Retinal pigment epithelial cell (primary cell): ENCODE measurements around the gene RASSF6.
"Not testable (repeated sequence)": the region's sequence is repeated elsewhere in the genome, so short reads cannot be mapped to it uniquely, and the experiment has no call there.

Source experiments
- DNase-seq: peaks from one replicate; pipeline ENCODE4 v3.0.0-alpha.2; 2010; ENCODE audit warnings: low read depth
- H3K4me3 ChIP-seq: 2 replicates; pipeline ENCODE4 v1.5.1; 2011; ENCODE audit warnings: mild to moderate bottlenecking, low read length, control low read depth, moderate library complexity
- CTCF ChIP-seq: conservative IDR thresholded peaks from 2 replicates; pipeline ENCODE4 v1.5.1; 2011; ENCODE audit warnings: low read depth, low read length, control low read depth, inconsistent platforms

RASSF6 gene

GRCh38 chr4:73600954-73601353, 19.3 kb downstream of the RASSF6 start:
- no peak for TF ChIP-seq CTCF
- no peak overlapping the region for H3K4me3 ChIP-seq
- DNase-seq, result no peak

GRCh38 chr4:73599182-73599581, 21.1 kb downstream of the RASSF6 start:
- DNase-seq, result no peak

DNA sequence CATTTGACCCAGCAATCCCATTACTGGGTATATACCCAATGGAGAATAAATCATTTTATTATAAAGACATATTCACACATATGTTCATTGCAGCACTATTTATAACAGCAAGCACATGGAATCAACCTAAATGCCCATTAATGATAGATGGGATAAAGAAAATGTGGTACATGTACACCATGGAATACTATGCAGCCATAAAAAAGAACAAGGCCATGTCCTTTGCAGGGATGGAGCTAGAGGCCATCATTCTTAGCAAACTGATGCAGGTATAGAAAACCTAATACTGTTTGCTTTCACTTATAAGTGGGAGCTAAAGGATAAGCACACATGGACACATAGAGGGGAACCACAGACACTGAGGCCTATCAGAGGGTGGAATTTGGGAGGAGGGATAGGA, 22.6 kb downstream of the RASSF6 start:
- no peak for TF ChIP-seq CTCF
- DNase-seq, result no peak
- no peak overlapping the region for H3K4me3 ChIP-seq

More at GRCh38 chr4:73599182-73599581, 21.1 kb downstream of the RASSF6 start:
- H3K4me3 ChIP-seq, result no peak overlapping the region
- no peak for TF ChIP-seq CTCF

DNA sequence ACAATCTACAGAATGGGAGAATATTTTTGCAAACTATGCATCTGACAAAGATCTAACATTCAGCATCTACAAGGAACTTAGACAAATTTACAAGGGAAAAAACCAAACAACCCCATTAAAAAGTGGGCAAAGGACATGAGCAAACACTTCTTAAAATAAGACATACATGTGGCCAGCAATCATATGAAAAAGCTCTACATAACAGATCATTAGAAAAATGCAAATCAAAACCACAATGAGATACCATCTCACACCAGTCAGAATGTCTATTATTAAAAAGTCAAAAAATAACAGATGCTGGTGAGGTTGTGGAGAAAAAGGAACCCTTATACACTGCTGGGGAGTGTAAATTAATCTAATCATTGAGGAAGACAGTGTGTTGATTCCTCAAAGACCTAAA, 23.1 kb downstream of the RASSF6 start:
- H3K4me3 ChIP-seq, DNase-seq: not testable (repeated sequence)

DNA sequence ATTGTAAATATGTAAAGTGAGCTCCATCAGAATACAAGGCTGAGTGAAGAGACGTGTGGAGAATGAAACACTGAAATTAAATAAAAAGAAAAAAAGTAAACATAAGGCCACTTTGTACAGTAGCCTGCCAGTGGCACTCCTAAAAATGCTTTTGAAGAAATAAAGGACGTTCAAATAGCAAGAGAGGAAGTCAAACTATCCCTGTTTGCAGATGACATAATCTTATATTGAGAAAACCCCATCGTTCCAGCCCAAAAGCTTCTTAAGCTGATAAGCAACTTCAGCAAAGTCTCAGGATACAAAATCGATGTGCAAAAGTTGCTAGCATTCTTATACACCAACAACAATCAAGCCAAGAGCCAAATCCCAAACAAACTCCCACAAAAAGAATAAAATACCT, 24.2 kb downstream of the RASSF6 start:
- TF ChIP-seq CTCF, result no peak
- DNase-seq, result no peak
- no peak overlapping the region for H3K4me3 ChIP-seq

GRCh38 chr4:73593631-73594241, 26.5 kb downstream of the RASSF6 start:
- no peak overlapping the region for H3K4me3 ChIP-seq
- TF ChIP-seq CTCF, result peak; percentile 72
- DNase-seq, result no peak

DNA sequence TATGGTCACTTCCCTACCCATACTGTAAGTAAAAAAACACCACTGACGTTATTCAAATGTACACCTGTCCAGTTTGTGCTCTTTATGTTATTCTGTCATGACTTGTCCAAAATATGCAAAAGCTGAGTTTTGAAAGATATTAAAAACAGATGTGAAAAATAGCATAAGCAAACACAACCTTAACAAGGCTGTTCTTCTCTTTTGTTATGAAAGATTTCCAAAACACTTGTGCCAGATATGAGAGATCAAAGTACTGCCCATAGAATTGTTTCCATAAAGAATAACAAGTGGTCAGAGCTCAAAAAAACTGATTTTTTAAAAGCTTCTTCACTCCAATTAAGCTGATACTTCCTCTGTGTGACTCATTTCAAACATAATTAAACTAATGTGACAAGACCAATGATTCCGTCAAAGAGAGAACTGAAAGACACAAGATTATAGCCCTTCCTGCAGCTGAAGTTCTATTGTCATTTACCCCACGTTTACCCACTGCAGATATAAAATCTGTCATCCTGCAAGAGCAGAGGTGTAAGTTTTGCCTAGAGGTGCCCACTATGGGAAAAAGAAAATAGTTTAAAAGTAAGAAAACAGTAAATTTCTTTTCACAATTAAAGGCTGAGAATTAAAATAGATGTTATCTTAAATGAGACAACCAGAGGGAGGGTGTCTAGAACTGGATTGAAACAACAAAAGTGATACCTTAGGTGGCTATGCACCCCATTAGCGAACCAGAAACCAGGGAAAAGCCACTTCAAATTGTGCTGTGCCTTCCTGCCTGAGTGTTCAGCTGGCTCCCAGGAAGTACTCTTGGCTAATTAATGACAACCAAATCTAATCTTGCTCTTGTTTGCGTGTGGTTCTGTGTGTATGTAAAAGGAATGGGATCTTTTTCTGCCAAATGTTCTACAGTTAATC, 30.1 kb downstream of the RASSF6 start:
- no peak for TF ChIP-seq CTCF
- DNase-seq, result no peak
- no peak overlapping the region for H3K4me3 ChIP-seq
